ENCODE data around the gene EMILIN2. TPM values are rescaled to one million over a fixed set of nuclear protein-coding genes. Genes with fewer than 3 reads are reported as not detected.
A peak's percentile ranks its signal among the peaks of the same experiment; 100 is the strongest.

EMILIN2 gene
- total and polyA plus RNA-seq, 2 donors (not counting 3 experiments of a cell fraction or from before 2014, with no cell fraction given): 9.4 to 13.4 TPM

DNA sequence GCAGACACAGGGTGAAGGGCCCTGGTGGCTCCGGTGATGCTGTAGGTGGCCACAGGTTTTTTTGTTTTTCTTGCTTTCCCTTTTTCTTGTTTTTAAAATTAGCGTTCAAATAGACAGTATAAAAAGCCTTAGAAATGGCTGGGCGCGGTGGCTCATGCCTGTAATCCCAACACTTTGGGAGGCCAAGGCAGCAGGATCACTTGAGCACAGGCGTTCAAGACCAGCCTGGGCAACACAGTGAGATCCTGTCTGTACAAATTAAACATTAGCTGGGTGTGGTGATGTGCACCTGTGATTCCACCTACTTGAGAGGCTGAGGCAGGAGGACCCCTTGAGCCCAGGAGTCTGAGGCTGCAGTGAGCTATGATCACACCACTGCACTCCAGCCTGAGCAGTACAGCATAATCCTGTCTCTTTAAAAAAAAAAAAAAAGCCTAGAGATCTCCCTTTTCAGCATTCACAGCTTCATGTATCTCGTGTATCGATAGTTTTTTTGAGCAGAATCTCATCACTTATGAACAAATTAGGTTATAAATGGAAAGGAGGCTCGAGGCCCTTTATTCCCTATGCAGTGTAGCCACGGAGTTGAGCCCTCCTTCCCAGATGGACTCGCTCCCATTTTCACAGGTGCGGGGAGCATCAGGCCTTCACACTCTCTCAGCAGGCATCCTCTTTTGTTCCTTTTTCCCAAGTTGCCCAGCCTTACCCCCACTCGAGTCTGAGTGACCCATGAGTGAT is 50.8 kb downstream of the EMILIN2 start:
- no TSS peak for BruUV-seq (replicated peaks)
- no peaks in the 10 kb centered on the region for H3K4me1 ChIP-seq (ENCODE audit: control insufficient read depth, extremely low read depth, insufficient read depth, low read length)
- H3K79me2 ChIP-seq (ENCODE audit: control insufficient read depth, insufficient read depth, low read length): no peaks in the 10 kb centered on the region
- H3K9me3 ChIP-seq (replicated peaks; ENCODE audit: control insufficient read depth, insufficient read depth, low read length): no peaks in the 10 kb centered on the region
- no peaks in the 10 kb centered on the region for H4K20me1 ChIP-seq (replicated peaks; ENCODE audit: control insufficient read depth, extremely low read depth, insufficient read depth, low read length)
- H2AFZ ChIP-seq (ENCODE audit: low read depth, low read length): no peak overlapping the region
- H3K4me3 ChIP-seq (replicated peaks in 1 of 3; ENCODE audit: insufficient read depth in 1 of 3, low read depth in 1 of 3, low read length in 3 of 3): no peak overlapping the region
- POLR2A ChIA-PET: no interaction called here
- FAIRE-seq (peak; percentile 15), DNase-seq (ENCODE audit: low read depth, low spot score) (no peak)
- H3K9ac ChIP-seq (replicated peaks; ENCODE audit: extremely low read depth, insufficient read depth, low read length): no peak overlapping the region
- no peaks in the 10 kb centered on the region for H3K36me3 ChIP-seq (ENCODE audit: control insufficient read depth in 2 of 2, extremely low read depth in 1 of 2, insufficient read depth in 2 of 2, low read length in 2 of 2)
- TF ChIP-seq POLR2A (IDR thresholded peaks at IDR 0.05; ENCODE audit: low read depth, low read length) (no peak), JUN (IDR thresholded peaks at IDR 0.05; ENCODE audit: borderline replicate concordance, insufficient read depth, insufficient read length, low read depth) (no peak), EZH2 (IDR thresholded peaks at IDR 0.05; ENCODE audit: borderline replicate concordance, low read depth, low read length, severe bottlenecking) (no peak), MYC (IDR thresholded peaks at IDR 0.05; ENCODE audit: low read depth, low read length) (no peak), POLR2AphosphoS5 (IDR thresholded peaks at IDR 0.05; ENCODE audit: insufficient read depth, low read depth, low read length) (no peak), GATA2 (IDR thresholded peaks at IDR 0.05; ENCODE audit: insufficient read depth, insufficient read length, low read depth, low read length) (no peak), FOS (IDR thresholded peaks at IDR 0.05; ENCODE audit: borderline replicate concordance, insufficient read depth, low read length) (no peak), MAX (IDR thresholded peaks at IDR 0.05; ENCODE audit: insufficient read depth, insufficient read length) (no peak)
- TF ChIP-seq, protein P1, sequence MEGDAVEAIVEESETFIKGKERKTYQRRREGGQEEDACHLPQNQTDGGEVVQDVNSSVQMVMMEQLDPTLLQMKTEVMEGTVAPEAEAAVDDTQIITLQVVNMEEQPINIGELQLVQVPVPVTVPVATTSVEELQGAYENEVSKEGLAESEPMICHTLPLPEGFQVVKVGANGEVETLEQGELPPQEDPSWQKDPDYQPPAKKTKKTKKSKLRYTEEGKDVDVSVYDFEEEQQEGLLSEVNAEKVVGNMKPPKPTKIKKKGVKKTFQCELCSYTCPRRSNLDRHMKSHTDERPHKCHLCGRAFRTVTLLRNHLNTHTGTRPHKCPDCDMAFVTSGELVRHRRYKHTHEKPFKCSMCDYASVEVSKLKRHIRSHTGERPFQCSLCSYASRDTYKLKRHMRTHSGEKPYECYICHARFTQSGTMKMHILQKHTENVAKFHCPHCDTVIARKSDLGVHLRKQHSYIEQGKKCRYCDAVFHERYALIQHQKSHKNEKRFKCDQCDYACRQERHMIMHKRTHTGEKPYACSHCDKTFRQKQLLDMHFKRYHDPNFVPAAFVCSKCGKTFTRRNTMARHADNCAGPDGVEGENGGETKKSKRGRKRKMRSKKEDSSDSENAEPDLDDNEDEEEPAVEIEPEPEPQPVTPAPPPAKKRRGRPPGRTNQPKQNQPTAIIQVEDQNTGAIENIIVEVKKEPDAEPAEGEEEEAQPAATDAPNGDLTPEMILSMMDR (IDR thresholded peaks at IDR 0.05; ENCODE audit: extremely low read depth in 1 of 2, insufficient read depth in 1 of 2, low read depth in 1 of 2, low read length in 2 of 2): no peak
- no peak overlapping the region for H3K27ac ChIP-seq (ENCODE audit: insufficient read depth, low read depth, low read length)
- peaks cover 0 to 4% of the 10 kb centered on the region in 2 experiments for H3K27me3 ChIP-seq (ENCODE audit: control insufficient read depth in 2 of 2, insufficient read depth in 2 of 2, low read length in 2 of 2)
- dilution Hi-C loops (cut with MboI; ENCODE audit: extremely low pct_ligation_motif_present, low sequenced_read_pairs) (no loop called here), intact Hi-C loops (cut with micrococcal nuclease) (no loop called here)
- CTCF ChIA-PET: no interaction called here
- no peaks in the 10 kb centered on the region for H3K9me1 ChIP-seq (replicated peaks; ENCODE audit: control insufficient read depth, extremely low read depth, insufficient read depth, low read length)
- no peak overlapping the region for H3K4me2 ChIP-seq (ENCODE audit: insufficient read depth, low read length)
